HG03066 (cell line): Measurements from ENCODE around the gene SRSF5.

ENCODE experiments used
- ATAC-seq: cut with Tn5 transposase; IDR thresholded peaks from one replicate; pipeline ENCODE4 v1.9.1; 2021; ENCODE audit warnings: low read depth; ENCODE audit not compliant: unreplicated experiment

The SRSF5 gene

GRCh38 chr14:69769623-69770022 lies 2.7 kb downstream of the SRSF5 start:
- ATAC-seq, result no peak

DNA sequence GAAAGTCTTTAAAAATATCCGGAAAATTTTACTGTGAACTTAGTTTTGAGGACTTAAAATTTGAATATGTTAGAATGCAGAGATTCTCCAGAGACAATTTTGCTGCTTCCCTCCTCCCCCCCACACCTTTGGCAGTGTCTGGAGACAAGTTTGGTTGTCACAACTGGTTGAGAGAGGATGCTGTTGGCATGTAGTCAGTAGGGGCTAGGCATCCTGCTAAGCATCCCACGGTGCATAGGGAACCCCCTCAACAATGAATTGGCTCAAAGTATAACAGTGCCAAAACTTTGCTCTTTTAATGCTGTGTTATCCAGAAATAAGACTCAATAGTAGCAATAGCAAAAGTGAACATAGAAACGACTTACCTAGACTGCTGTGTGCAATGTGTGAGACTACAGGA lies 3.6 kb downstream of the SRSF5 start:
- ATAC-seq, result no peak

DNA sequence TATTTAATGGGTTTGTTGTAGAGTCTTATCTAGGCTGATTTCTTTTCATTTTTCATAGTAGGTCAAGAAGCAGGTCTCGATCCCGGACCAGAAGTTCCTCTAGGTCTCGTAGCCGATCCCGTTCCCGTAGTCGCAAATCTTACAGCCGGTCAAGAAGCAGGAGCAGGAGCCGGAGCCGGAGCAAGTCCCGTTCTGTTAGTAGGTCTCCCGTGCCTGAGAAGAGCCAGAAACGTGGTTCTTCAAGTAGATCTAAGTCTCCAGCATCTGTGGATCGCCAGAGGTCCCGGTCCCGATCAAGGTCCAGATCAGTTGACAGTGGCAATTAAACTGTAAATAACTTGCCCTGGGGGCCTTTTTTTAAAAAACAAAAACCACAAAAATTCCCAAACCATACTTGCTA lies 4.2 kb downstream of the SRSF5 start:
- no peak for ATAC-seq

- no peak for ATAC-seq
Measured at GRCh38 chr14:69772082-69773017, 5.4 kb downstream of the SRSF5 start.

- ATAC-seq, result no peak
Measured at GRCh38 chr14:69773571-69774276, 6.8 kb downstream of the SRSF5 start.

GRCh38 chr14:69775012-69775411 lies 8.1 kb downstream of the SRSF5 start:
- no peak for ATAC-seq

- ATAC-seq, result no peak
Measured at GRCh38 chr14:69776875-69777453, 10.0 kb downstream of the SRSF5 start.

- ATAC-seq, result no peak
Measured at GRCh38 chr14:69779088-69779487, 12.1 kb downstream of the SRSF5 start.

DNA sequence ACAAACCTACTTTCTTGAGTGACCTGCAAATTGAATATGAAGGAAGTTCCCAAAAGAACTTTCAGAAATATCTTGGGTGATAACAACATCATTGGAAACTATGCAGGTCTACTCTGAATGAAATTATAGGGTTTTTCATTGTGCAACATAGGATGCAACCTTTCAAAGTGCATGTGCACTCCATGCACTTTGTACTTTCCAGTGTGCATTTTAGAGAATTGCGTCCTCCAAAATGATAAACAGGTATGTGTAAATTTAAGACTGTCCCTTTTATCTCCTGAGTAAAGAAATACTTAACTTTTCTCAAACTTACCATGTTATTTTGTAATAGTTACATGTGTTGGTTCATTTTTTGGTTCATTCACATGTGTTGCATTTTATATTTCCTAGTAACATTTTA lies 13.2 kb downstream of the SRSF5 start:
- ATAC-seq, result no peak

GRCh38 chr14:69780952-69781351 lies 14.0 kb downstream of the SRSF5 start:
- no peak for ATAC-seq

GRCh38 chr14:69784942-69785341 lies 18.0 kb downstream of the SRSF5 start:
- ATAC-seq, result no peak

GRCh38 chr14:69786603-69787002 lies 19.7 kb downstream of the SRSF5 start:
- no peak for ATAC-seq

DNA sequence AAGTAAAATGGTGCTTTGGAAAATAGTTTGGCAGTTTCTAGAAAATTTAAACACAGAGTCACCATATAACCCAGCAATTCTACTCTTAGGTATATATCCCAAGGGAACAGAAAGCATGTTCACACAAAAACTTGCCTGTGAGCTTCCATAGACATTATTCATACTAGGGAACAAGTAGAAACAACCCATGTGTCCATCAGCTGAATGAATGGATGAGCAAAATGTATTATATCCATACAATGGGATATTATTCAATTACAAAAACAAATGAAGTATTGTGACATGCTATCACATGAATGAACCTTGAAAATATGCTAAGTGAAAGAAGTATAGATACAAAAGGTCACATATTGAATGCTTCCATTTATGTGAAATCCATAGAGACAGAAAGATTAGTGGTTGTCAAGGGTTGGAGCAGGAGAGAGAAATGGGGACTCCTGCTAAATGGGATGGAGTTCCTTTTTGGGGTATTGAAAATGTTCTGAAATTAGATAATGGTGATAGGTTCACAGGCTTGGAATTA lies 22.2 kb downstream of the SRSF5 start:
- no peak for ATAC-seq

DNA sequence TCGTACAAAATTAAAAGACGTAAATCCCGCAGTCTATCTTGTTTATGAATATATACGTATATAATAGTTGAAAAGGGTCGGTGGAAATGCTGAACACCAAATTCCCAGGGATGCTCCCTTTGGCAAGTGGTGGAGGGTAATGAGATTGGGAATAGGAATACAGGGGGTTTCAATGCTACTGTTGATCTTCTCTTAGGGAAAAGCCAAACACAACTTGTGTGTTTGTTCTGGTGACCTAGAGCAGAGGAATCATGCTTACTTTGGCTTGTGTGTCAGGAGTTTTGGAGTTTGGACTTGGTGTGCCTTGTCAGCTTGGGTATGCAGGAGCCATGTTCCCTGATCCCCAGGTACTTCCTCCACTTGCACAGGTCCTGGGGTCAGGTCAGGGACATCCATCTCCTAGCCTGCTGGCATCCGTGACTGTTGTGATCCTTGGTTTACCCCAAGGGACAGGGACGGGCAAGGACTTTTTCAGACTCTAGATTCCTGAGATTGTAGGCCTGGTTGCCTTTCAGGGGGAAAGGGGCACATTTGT lies 26.0 kb downstream of the SRSF5 start:
- no peak for ATAC-seq

DNA sequence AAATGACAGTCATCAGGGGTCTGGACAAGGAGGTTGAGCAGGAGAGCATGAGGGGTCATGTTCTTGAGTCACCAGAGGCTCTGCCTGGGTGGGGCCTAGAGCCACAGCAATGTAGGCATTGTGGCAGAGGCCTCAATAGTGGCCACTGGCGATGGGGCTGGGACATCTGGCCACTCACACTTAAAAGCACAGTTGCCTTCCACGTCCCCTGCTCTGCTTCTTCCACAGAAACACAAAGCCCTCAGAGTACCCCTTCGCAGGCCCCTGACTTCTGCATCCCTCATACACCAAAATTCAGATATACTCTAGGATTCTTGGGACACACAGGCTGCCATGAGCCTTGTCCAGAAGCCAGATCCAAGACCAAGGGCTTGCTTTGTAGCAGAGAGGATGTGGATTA lies 27.8 kb downstream of the SRSF5 start:
- ATAC-seq, result no peak

- ATAC-seq, result no peak
Measured at GRCh38 chr14:69795691-69796090, 28.7 kb downstream of the SRSF5 start.

- no peak for ATAC-seq
Measured at GRCh38 chr14:69796797-69797500, 30.0 kb downstream of the SRSF5 start, which contains the start of gene SLC10A1. Gene SLC10A1, minus strand, starts transcription at chr14:69797241. Its CDS starts 86 bp downstream, at chr14:69797155.

- ATAC-seq, result no peak
Measured at GRCh38 chr14:69797573-69798338, 30.8 kb downstream of the SRSF5 start.

DNA sequence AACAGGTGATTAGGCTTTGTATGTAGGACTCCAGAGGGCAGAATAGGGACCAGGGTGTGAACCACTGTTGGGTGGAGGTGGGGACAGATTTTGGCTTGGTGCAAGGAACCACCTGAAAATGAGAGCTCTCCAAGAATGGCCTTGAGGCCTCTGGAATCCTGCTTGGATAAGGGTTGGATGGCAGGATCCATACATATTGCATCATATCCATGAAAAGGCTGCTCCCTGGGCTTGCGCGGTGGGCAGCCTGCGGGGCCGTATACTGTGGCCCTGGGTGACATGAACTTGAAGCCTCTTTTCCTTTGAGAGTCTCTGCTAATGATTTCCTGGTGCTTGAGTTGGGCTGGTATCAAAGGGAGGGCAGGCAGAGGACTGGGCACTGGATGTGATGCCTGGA lies 31.4 kb downstream of the SRSF5 start:
- ATAC-seq, result no peak

DNA sequence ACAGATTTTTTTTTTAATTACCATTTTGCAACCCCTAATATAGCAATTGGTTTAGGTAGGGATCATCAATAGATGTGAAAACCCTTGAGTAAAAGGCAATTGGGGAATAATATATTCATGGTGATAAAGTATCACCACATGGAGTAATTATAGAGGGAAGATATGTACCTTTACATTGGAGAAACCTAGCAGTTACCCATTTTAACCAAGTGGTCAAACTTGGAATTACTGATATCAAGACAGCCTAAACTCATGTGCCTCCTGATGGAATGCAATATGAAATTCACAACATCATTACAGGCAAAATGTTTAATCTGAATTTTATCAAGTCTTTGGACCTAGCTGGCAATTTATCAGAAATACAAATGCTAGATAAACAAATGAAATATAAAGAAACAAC lies 36.8 kb downstream of the SRSF5 start:
- ATAC-seq, result no peak
